Measurements from ENCODE around the gene RNF11.
A peak's percentile ranks its signal among the peaks of the same experiment; 100 is the strongest.

The RNF11 gene

GRCh38 chr1:51297401-51298321 is 61.6 kb downstream of the RNF11 start:
- DNase-seq, result no peak

- DNase-seq, result no peak
These were observed 62.2 kb downstream of the RNF11 start for GRCh38 chr1:51298322-51298705.

GRCh38 chr1:51299185-51299885 is 63.3 kb downstream of the RNF11 start:
- no peak for DNase-seq

DNA sequence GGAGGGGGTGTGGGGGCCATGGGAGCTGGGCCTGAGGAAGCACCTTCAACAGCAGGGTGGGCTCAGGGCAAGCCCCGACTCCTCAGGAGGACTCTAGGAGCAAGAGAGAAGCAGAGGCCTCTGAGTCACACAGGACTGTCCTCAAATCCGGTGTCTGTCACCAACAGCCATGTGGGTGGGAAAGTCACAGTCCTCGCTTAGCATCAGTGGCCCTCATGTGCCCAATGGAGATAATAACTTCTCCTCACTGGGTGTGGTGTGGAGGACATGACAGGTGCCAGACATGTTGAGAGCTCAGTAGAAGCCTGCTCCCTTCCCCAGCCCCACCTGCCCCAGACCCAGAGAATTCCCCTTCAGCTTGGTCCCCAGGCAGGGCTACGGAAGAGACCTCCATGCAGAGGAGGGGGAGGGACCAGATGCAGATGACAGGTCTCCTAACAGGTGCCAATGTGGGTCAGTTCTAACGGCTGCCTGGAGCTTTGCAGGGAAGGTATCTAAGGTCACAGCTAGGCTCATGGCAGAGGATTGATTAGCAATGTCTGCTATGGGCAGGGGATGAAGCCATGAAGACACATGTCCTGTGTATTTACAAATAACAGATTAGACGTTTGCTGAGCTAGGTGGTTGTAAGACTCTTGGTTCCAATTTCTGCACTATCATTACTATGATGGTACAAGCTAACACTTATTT is 64.1 kb downstream of the RNF11 start:
- DNase-seq, result no peak

- DNase-seq, result no peak
These were observed 65.2 kb downstream of the RNF11 start for GRCh38 chr1:51301152-51301843.

DNA sequence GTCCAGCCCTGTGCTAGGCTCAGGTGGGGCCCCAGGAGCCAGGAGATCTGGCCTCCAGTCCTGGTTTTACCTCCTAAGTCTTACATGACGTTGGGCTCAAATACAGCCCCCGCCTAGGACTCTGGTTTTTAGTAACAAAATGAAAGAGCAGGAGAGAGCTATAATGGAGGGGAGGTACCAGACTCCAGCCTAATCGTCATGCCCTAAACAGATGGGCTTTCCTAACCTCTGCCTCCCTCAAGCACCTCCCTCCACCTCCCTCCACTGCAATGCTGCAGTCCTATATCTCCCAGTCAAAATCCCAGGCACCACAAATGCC is 65.7 kb downstream of the RNF11 start:
- no peak for DNase-seq

GRCh38 chr1:51302270-51302669 is 66.2 kb downstream of the RNF11 start:
- no peak for DNase-seq

DNA sequence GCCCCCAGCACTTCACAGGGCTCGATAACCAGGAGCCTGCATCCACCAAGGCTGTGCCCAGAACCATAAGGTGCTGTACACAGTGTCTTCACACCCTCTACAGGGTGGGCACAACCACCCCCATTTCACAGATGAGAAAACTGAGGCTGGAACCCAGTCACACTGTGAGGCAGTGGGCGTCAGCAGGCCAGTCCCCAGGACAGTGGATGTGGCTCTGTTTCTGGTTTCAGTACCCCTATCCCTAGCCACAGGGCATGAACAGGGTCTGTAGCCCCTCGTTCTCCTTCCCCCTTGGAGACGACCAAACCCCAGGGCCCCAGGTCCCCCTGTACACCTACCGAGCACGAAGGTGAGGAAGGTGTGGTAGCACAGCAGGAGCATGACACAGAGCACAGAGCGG is 66.7 kb downstream of the RNF11 start:
- DNase-seq, result no peak

- no peak for DNase-seq
These were observed 67.2 kb downstream of the RNF11 start for GRCh38 chr1:51303315-51303714.

DNA sequence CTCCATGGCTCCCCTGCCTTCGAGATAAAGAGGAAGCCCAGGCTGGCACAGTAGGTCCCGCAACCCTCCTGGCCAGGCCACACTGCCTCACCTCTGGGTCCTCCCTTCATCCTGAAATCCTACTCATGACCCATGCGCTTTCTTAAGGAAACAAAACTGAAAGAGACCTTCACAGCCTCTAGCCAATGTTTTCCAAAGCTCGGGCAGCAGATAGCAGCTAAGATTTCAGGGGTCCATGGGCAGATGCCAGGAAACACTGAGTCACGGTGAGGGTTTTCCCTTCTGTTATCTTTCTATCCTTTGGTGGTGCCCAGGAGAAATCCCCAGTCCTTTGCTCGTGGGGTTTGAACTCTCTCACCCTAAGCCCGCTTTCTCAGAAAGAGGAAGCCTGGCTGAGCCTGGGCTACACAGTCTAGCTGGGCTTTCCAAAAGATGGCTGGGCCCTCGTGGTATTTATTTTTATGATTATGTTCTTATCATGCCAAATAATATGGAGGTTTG is 67.7 kb downstream of the RNF11 start:
- peak; percentile 43 for DNase-seq

- DNase-seq, result no peak
These were observed 68.3 kb downstream of the RNF11 start for GRCh38 chr1:51304360-51304759.

DNA sequence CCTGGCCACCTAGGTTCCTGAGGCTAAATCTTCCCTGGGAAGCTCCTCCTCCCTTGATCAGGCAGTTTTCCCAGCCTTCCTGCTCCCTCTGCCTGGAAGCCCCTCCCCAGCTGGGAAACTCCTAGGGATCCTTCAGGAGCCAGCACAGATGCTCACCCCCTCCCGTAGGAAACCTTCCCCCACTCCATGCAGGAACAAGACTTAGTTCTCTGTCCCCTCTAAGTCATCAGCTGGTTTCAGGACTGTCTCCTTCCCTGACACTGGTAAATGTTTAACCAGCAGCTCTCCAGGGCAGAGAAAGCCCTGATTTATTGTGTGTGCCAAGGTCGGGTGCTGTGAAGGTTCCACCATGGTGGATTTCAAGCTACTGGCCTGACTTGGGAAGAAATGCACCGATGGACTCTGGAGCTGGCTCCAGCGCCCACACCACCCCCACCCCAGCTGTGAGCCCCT is 69.3 kb downstream of the RNF11 start:
- no peak for DNase-seq

DNA sequence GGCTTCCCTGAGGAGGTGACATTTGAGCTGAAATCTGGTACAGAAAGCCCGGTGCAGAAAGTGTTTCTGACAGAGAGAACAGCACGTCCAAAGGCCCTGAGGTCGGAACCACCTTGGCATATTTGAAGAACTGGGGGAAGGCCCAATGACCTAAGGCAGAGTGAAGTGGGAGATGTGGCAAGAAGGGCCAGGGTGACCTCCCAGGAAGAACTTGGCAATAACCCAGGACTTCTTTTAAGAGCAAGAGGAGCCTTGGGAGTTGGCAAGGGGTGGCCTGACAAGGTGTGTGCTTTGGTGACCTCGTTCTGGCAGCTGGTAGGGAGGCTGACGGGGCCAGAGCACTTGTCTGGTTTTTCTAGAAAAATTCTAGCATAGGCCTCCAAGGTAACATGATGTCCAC is 70.9 kb downstream of the RNF11 start:
- no peak for DNase-seq

DNA sequence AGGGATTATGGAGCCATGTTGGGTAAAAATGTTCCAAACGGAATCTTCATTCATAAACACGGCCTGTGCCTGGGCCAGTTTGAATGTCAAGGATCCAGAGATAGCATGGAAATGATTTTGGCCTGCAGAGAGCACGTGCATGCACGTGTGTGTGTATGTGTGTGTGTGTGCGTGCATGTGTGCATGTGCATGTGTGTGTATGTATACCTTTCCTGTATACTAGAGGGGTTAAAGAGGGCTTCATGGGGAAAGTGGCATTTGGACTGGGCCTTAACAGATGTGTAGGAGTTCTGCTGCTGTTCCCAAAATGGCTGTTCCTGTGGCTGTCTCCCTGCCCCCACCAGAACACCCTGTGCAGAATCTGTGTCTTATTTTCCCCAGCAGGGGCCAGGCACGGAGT is 72.6 kb downstream of the RNF11 start:
- DNase-seq, result no peak

- no peak for DNase-seq
These were observed 73.2 kb downstream of the RNF11 start for GRCh38 chr1:51309291-51309690.

GRCh38 chr1:51310871-51311613 is 75.0 kb downstream of the RNF11 start:
- no peak for DNase-seq

DNA sequence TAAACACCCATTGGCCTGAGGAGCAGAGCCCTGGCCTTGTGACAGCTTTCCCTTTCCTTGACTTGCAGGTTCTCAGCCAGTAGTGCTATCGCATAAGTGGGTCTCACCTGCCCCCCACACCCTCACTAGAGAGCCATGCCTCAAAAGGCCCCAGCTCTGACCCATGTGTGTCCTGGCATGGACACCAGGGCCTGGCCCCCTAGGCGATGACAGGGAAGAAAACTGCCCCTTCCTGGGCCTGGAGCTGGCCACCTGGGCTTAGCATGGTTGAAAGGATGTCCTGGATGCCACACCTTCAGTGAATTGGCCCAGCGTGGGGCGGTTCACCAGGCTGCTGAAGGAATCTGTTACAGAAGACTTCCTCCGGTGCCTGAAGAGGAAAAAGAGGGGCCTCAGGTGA is 75.8 kb downstream of the RNF11 start:
- DNase-seq, result no peak

DNA sequence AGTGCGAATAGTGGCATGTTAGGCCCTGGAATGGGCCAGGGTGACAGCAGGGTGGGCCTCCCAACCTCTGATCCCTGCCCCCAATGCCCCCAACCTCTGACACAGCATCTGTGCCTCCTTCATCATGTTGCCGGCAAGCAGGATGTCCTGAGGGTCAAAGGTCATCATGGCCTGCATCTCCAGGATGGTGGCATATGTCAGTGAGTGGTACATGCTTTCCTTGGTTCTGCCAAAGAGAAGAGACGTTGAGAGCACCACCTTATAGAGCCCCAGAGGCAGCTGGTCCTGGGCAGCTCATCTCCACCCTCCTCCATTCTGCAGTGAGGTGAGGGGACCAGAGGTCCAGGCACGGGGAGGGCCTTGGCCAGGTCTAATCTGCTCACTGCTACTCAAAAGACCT is 76.6 kb downstream of the RNF11 start:
- no peak for DNase-seq

DNA sequence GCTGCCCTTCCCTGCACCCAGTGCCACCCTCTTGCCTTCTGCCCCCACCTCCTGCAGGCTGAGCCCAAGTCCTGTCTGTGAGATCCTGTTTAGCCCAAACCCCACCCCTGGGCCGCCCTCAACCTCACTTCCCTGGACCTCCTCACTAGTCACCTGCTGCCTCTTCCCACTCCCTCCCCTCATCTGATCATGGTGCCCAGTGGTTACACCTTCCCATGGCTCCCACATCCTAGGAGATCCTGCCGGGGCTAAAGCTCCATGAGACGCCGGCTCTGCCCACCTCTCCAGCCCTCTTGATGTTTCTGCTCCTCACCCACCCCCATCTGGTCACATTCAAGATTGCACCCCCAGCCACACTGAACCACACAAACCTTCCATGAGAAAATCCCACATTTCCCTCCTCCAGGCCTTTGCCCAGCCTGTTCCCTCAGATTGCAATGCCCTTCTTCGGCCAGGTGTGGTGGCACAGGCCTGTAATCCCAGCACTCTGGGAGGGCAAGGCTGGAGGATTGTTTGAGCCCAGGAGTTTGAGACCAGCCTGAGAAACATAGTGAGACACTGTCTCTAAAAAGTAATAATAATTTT is 77.3 kb downstream of the RNF11 start:
- DNase-seq, result no peak

- no peak for DNase-seq
These were observed 78.1 kb downstream of the RNF11 start for GRCh38 chr1:51313961-51314777.

GRCh38 chr1:51314974-51315373 is 78.9 kb downstream of the RNF11 start:
- DNase-seq, result no peak
